ENCODE data around the gene NOS1AP.

DNA sequence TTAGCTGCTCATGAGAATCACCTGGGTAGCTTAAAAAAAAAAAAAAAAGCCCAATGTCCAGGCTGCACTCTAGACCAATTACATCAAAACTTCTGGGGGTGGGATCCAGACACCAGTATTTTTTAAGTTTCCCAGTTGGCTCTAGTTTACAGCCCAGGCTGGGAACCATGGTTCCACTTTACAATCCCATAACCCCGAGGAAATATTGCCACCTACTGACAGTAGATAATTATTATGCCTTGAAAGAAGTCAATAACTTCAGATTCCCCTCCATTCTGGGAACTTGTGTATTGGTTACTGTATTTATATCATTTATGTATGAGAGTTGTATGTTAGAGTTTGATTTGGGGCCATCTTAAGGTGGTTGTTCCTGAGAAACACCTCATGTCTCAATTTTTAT is 207.0 kb downstream of the NOS1AP start:
- TF ChIP-seq, protein P1, sequence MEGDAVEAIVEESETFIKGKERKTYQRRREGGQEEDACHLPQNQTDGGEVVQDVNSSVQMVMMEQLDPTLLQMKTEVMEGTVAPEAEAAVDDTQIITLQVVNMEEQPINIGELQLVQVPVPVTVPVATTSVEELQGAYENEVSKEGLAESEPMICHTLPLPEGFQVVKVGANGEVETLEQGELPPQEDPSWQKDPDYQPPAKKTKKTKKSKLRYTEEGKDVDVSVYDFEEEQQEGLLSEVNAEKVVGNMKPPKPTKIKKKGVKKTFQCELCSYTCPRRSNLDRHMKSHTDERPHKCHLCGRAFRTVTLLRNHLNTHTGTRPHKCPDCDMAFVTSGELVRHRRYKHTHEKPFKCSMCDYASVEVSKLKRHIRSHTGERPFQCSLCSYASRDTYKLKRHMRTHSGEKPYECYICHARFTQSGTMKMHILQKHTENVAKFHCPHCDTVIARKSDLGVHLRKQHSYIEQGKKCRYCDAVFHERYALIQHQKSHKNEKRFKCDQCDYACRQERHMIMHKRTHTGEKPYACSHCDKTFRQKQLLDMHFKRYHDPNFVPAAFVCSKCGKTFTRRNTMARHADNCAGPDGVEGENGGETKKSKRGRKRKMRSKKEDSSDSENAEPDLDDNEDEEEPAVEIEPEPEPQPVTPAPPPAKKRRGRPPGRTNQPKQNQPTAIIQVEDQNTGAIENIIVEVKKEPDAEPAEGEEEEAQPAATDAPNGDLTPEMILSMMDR (conservative IDR thresholded peaks at IDR 0.05; ENCODE audit: low read depth, low read length): peak; percentile 91
- no peak for TF ChIP-seq EZH2phosphoT487 (IDR thresholded peaks at IDR 0.05; ENCODE audit: borderline replicate concordance, low read length)
